ENCODE results near the gene LDHA.
A peak's percentile ranks its signal among the peaks of the same experiment; 100 is the strongest.
"Not testable (repeated sequence)": the region's sequence is repeated elsewhere in the genome, so short reads cannot be mapped to it uniquely, and the experiment has no call there.

LDHA gene

GRCh38 chr11:18394928-18395734 lies 768 bp downstream of the LDHA start:
- no peak for DNase-seq (ENCODE audit: low spot score)

- DNase-seq (ENCODE audit: low spot score): peak; percentile 99
Observed at GRCh38 chr11:18395735-18396504, 1.6 kb downstream of the LDHA start.

GRCh38 chr11:18397921-18398320 lies 3.6 kb downstream of the LDHA start:
- no peak for DNase-seq (ENCODE audit: low spot score)

- DNase-seq (ENCODE audit: low spot score): not testable (repeated sequence)
Observed at GRCh38 chr11:18401077-18401476, 6.7 kb downstream of the LDHA start.

- no peak for DNase-seq (ENCODE audit: low spot score)
Observed at GRCh38 chr11:18404062-18404461, 9.7 kb downstream of the LDHA start.

- peak; percentile 25 for DNase-seq (ENCODE audit: low spot score)
Observed at GRCh38 chr11:18407400-18407799, 13.0 kb downstream of the LDHA start.

GRCh38 chr11:18408558-18409291 lies 14.4 kb downstream of the LDHA start:
- DNase-seq (ENCODE audit: low spot score): no peak

GRCh38 chr11:18416459-18416858 lies 22.1 kb downstream of the LDHA start:
- no peak for DNase-seq (ENCODE audit: low spot score)

- no peak for DNase-seq (ENCODE audit: low spot score)
Observed at GRCh38 chr11:18419040-18419439, 24.7 kb downstream of the LDHA start.

GRCh38 chr11:18420067-18420466 lies 25.7 kb downstream of the LDHA start:
- DNase-seq (ENCODE audit: low spot score): no peak

- DNase-seq (ENCODE audit: low spot score): no peak
Observed at GRCh38 chr11:18427240-18427639, 32.9 kb downstream of the LDHA start.

GRCh38 chr11:18429332-18429731 lies 35.0 kb downstream of the LDHA start:
- DNase-seq (ENCODE audit: low spot score): no peak

- DNase-seq (ENCODE audit: low spot score): no peak
Observed at GRCh38 chr11:18438691-18439090, 44.3 kb downstream of the LDHA start.

- DNase-seq (ENCODE audit: low spot score): no peak
Observed at GRCh38 chr11:18449251-18449650, 54.9 kb downstream of the LDHA start.

GRCh38 chr11:18452927-18453326 lies 58.6 kb downstream of the LDHA start:
- DNase-seq (ENCODE audit: low spot score): no peak

- DNase-seq (ENCODE audit: low spot score): no peak
Observed at GRCh38 chr11:18455686-18456372, 61.5 kb downstream of the LDHA start, which contains the start of gene LDHAL6A. Gene LDHAL6A, plus strand, starts transcription at chr11:18455856. Its CDS starts 825 bp downstream, at chr11:18456681.

- DNase-seq (ENCODE audit: low spot score): peak; percentile 36
Observed at GRCh38 chr11:18457450-18457849, 63.1 kb downstream of the LDHA start.
